ENCODE measurements around the gene DCDC2C.

DCDC2C gene

GRCh38 chr2:3752376-3752775 lies 49.0 kb downstream of the DCDC2C start:
- DNase-seq (ENCODE audit: low read depth) = no peak
- no peak overlapping the region for H3K4me3 ChIP-seq (ENCODE audit: low read length)
- TF ChIP-seq, protein P1, sequence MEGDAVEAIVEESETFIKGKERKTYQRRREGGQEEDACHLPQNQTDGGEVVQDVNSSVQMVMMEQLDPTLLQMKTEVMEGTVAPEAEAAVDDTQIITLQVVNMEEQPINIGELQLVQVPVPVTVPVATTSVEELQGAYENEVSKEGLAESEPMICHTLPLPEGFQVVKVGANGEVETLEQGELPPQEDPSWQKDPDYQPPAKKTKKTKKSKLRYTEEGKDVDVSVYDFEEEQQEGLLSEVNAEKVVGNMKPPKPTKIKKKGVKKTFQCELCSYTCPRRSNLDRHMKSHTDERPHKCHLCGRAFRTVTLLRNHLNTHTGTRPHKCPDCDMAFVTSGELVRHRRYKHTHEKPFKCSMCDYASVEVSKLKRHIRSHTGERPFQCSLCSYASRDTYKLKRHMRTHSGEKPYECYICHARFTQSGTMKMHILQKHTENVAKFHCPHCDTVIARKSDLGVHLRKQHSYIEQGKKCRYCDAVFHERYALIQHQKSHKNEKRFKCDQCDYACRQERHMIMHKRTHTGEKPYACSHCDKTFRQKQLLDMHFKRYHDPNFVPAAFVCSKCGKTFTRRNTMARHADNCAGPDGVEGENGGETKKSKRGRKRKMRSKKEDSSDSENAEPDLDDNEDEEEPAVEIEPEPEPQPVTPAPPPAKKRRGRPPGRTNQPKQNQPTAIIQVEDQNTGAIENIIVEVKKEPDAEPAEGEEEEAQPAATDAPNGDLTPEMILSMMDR (conservative IDR thresholded peaks at IDR 0.05; ENCODE audit: low read length) = no peak

- TF ChIP-seq, protein P1 (conservative IDR thresholded peaks at IDR 0.05; ENCODE audit: low read length) = no peak
- no peak for DNase-seq (ENCODE audit: low read depth)
Observed at GRCh38 chr2:3753561-3753960, 50.2 kb downstream of the DCDC2C start.

DNA sequence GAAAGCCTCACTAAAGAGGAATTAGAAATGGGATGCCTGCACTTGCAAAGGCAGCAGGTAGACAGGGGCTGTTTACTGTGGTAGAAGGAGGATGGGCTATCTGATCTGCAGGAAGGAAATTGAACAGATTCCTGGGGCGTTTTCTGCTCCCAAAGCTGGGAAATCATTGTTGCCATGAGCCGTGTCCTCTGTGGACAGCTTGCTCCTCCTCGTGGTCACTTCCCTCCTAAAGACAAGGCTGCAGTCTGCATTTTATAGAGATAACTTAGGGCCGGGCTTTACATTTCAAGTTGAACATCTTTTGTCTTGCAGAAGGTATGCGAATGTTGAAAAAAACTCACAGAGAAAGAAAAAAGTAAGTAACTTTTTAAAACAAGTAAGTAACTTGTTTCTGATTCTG lies 50.9 kb downstream of the DCDC2C start:
- TF ChIP-seq, protein P1 (conservative IDR thresholded peaks at IDR 0.05; ENCODE audit: low read length) = no peak
- no peak overlapping the region for H3K4me3 ChIP-seq (ENCODE audit: low read length)
- DNase-seq (ENCODE audit: low read depth) = no peak

More at GRCh38 chr2:3753561-3753960, 50.2 kb downstream of the DCDC2C start:
- H3K4me3 ChIP-seq (ENCODE audit: low read length) = no peak overlapping the region

DNA sequence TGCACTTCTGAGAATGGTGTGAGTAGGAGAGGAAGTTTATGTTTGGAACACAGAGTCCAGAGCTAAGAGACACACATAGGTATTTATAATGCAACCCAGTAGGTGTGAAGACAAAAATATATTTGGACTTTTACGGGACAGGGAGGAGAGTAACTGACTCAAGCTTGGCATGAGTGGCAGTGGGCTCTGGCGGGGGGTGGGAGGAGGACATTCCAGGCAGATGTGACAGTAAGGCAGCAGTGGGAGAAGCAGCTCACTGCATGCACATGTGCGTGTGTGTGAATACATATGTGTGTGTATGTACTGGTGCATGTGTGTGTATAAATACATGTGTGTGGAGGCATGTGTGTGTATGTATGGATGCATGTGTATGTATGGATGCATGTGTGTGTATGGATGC lies 51.4 kb downstream of the DCDC2C start:
- H3K4me3 ChIP-seq (ENCODE audit: low read length) = no peak overlapping the region
- DNase-seq (ENCODE audit: low read depth) = no peak
- TF ChIP-seq, protein P1 (conservative IDR thresholded peaks at IDR 0.05; ENCODE audit: low read length) = no peak

DNA sequence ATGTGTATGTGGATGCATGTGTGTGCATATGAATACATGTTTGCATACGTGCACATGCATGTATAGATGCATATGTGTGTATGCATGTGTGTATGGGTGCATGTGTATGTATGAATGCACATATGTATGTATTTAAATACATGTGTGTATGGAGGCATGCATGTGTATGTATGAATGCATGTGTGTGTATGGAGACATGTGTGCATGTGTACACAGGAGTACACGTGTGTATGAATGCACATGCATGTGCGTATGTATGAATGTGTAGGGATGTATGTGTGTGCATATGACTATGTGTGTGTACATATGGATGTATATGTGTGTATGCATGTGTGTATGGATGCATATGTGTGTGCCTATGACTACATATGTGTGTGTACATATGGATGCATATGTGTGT lies 51.9 kb downstream of the DCDC2C start:
- no peak overlapping the region for H3K4me3 ChIP-seq (ENCODE audit: low read length)
- TF ChIP-seq, protein P1 (conservative IDR thresholded peaks at IDR 0.05; ENCODE audit: low read length) = no peak
- DNase-seq (ENCODE audit: low read depth) = no peak

- H3K4me3 ChIP-seq (ENCODE audit: low read length) = no peak overlapping the region
- TF ChIP-seq, protein P1 (conservative IDR thresholded peaks at IDR 0.05; ENCODE audit: low read length) = no peak
- DNase-seq (ENCODE audit: low read depth) = no peak
Observed at GRCh38 chr2:3756306-3756705, 52.9 kb downstream of the DCDC2C start.

DNA sequence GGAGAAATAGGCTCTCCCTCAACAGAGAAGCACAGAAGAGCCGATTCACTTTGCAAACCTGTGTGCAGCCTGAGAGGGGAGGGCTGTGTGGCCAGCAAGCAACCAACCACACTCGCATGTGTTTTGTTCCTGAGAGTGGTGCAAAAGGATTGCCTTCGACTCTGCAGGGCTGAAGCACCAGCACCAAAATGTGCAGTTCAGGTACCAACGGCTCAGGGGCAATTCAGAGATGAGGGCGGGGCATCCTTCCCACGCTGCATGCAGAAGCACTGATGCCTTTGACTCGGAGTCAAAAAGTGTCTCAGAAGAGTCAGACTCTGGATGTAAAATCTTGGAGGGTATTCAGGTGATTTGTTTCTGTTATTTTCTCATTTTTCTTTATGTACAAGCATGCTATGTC lies 55.5 kb downstream of the DCDC2C start:
- TF ChIP-seq, protein P1 (conservative IDR thresholded peaks at IDR 0.05; ENCODE audit: low read length) = no peak
- H3K4me3 ChIP-seq (ENCODE audit: low read length) = no peak overlapping the region

More for the DNA sequence above, 55.5 kb downstream of the DCDC2C start:
- no peak for DNase-seq (ENCODE audit: low read depth)

All from AG10803 (cell line).